ENCODE data around the gene LIN7C.
"Not testable (repeated sequence)": the region's sequence is repeated elsewhere in the genome, so short reads cannot be mapped to it uniquely, and the experiment has no call there.

Gene LIN7C

GRCh38 chr11:27506200-27507182 lies at the start of gene LIN7C:
TSS of gene LIN7C (minus strand) at chr11:27506769. CDS start at chr11:27506752, 17 bp downstream.
- peak; percentile 93 to 94 for DNase-seq (ENCODE audit: low read depth in 2 of 2, low spot score in 1 of 2)

GRCh38 chr11:27555264-27555663 lies 48.7 kb upstream of the LIN7C start:
- no peak for DNase-seq (ENCODE audit: low read depth in 2 of 2, low spot score in 1 of 2)

- no peak for DNase-seq (ENCODE audit: low read depth in 2 of 2, low spot score in 1 of 2)
Measured at GRCh38 chr11:27553186-27553585, 46.6 kb upstream of the LIN7C start.

- DNase-seq (ENCODE audit: low read depth in 2 of 2, low spot score in 1 of 2): no peak
Measured at GRCh38 chr11:27552341-27552740, 45.8 kb upstream of the LIN7C start.

- no peak for DNase-seq (ENCODE audit: low read depth in 2 of 2, low spot score in 1 of 2)
Measured at GRCh38 chr11:27551127-27551526, 44.6 kb upstream of the LIN7C start.

- no peak for DNase-seq (ENCODE audit: low read depth in 2 of 2, low spot score in 1 of 2)
Measured at GRCh38 chr11:27545946-27546345, 39.4 kb upstream of the LIN7C start.

- DNase-seq (ENCODE audit: low read depth in 2 of 2, low spot score in 1 of 2): no peak
Measured at GRCh38 chr11:27545035-27545434, 38.5 kb upstream of the LIN7C start.

GRCh38 chr11:27541790-27542189 lies 35.2 kb upstream of the LIN7C start:
- no peak for DNase-seq (ENCODE audit: low read depth in 2 of 2, low spot score in 1 of 2)

GRCh38 chr11:27540051-27540450 lies 33.5 kb upstream of the LIN7C start:
- DNase-seq (ENCODE audit: low read depth in 2 of 2, low spot score in 1 of 2): no peak

GRCh38 chr11:27535103-27535502 lies 28.5 kb upstream of the LIN7C start:
- DNase-seq (ENCODE audit: low read depth in 2 of 2, low spot score in 1 of 2): no peak

GRCh38 chr11:27532652-27533325 lies 26.2 kb upstream of the LIN7C start:
- no peak for DNase-seq (ENCODE audit: low read depth in 2 of 2, low spot score in 1 of 2)

- no peak for DNase-seq (ENCODE audit: low read depth in 2 of 2, low spot score in 1 of 2)
Measured at GRCh38 chr11:27528712-27529111, 22.1 kb upstream of the LIN7C start.

- no peak for DNase-seq (ENCODE audit: low read depth in 2 of 2, low spot score in 1 of 2)
Measured at GRCh38 chr11:27526535-27526934, 20.0 kb upstream of the LIN7C start.

GRCh38 chr11:27525824-27526516 lies 19.4 kb upstream of the LIN7C start:
- no peak for DNase-seq (ENCODE audit: low read depth in 2 of 2, low spot score in 1 of 2)

GRCh38 chr11:27524155-27524554 lies 17.6 kb upstream of the LIN7C start:
- DNase-seq (ENCODE audit: low read depth in 2 of 2, low spot score in 1 of 2): no peak

- DNase-seq (ENCODE audit: low read depth in 2 of 2, low spot score in 1 of 2): no peak
Measured at GRCh38 chr11:27520226-27520625, 13.7 kb upstream of the LIN7C start.

GRCh38 chr11:27518518-27518917 lies 11.9 kb upstream of the LIN7C start:
- DNase-seq (ENCODE audit: low read depth in 2 of 2, low spot score in 1 of 2): no peak

GRCh38 chr11:27517490-27517889 lies 10.9 kb upstream of the LIN7C start:
- DNase-seq (ENCODE audit: low read depth in 2 of 2, low spot score in 1 of 2): not testable (repeated sequence)

- no peak for DNase-seq (ENCODE audit: low read depth in 2 of 2, low spot score in 1 of 2)
Measured at GRCh38 chr11:27514558-27514957, 8.0 kb upstream of the LIN7C start.

GRCh38 chr11:27514076-27514475 lies 7.5 kb upstream of the LIN7C start:
- DNase-seq (ENCODE audit: low read depth in 2 of 2, low spot score in 1 of 2): no peak

GRCh38 chr11:27513389-27513788 lies 6.8 kb upstream of the LIN7C start:
- no peak for DNase-seq (ENCODE audit: low read depth in 2 of 2, low spot score in 1 of 2)

- DNase-seq (ENCODE audit: low read depth in 2 of 2, low spot score in 1 of 2): no peak
Measured at GRCh38 chr11:27512238-27512637, 5.7 kb upstream of the LIN7C start.

Measured in stimulated activated CD8-positive, alpha-beta memory T cell treated with anti-CD3 and anti-CD28 coated beads, Interleukin-4, amount 100 ng/mL, for 4 hours (primary cell).